Measurements from ENCODE around the gene JPH4.

GRCh38 chr14:23614395-23614828, 35.8 kb upstream of the JPH4 start:
- TF ChIP-seq CTCF (IDR thresholded peaks at IDR 0.05), result no peak
- TF ChIP-seq POLR2A (IDR thresholded peaks at IDR 0.05), result no peak

Measured in transverse colon (tissue), 3 donors.